ENCODE results near the gene BOD1L2.

BOD1L2 gene

GRCh38 chr18:57146956-57147636 lies at the start of gene BOD1L2:
Gene BOD1L2, plus strand, starts transcription at chr18:57147087. Its CDS starts 226 bp downstream, at chr18:57147313.
- no peak for DNase-seq (ENCODE audit: low spot score)

- DNase-seq (ENCODE audit: low spot score), result peak; percentile 45
These were observed 39.6 kb upstream of the BOD1L2 start for GRCh38 chr18:57107140-57107832.

GRCh38 chr18:57110290-57110689 lies 36.6 kb upstream of the BOD1L2 start:
- DNase-seq (ENCODE audit: low spot score), result peak; percentile 74

- DNase-seq (ENCODE audit: low spot score), result no peak
These were observed 33.0 kb upstream of the BOD1L2 start for GRCh38 chr18:57113799-57114420.

GRCh38 chr18:57116598-57117132 lies 30.2 kb upstream of the BOD1L2 start:
- DNase-seq (ENCODE audit: low spot score), result no peak

- no peak for DNase-seq (ENCODE audit: low spot score)
These were observed 25.3 kb upstream of the BOD1L2 start for GRCh38 chr18:57121542-57122112.

GRCh38 chr18:57122936-57123510 lies 23.9 kb upstream of the BOD1L2 start:
- no peak for DNase-seq (ENCODE audit: low spot score)

- no peak for DNase-seq (ENCODE audit: low spot score)
These were observed 21.3 kb upstream of the BOD1L2 start for GRCh38 chr18:57125627-57126026.

GRCh38 chr18:57128220-57128932 lies 18.5 kb upstream of the BOD1L2 start:
- DNase-seq (ENCODE audit: low spot score), result no peak

GRCh38 chr18:57131101-57131500 lies 15.8 kb upstream of the BOD1L2 start:
- DNase-seq (ENCODE audit: low spot score), result no peak

- DNase-seq (ENCODE audit: low spot score), result no peak
These were observed 15.1 kb upstream of the BOD1L2 start for GRCh38 chr18:57131782-57132181.

GRCh38 chr18:57134618-57135135 lies 12.2 kb upstream of the BOD1L2 start:
- no peak for DNase-seq (ENCODE audit: low spot score)

- no peak for DNase-seq (ENCODE audit: low spot score)
These were observed 11.2 kb upstream of the BOD1L2 start for GRCh38 chr18:57135699-57136098.

- no peak for DNase-seq (ENCODE audit: low spot score)
These were observed 9.0 kb upstream of the BOD1L2 start for GRCh38 chr18:57137847-57138246.

- DNase-seq (ENCODE audit: low spot score), result no peak
These were observed 5.4 kb upstream of the BOD1L2 start for GRCh38 chr18:57141208-57142129.

- no peak for DNase-seq (ENCODE audit: low spot score)
These were observed 4.6 kb upstream of the BOD1L2 start for GRCh38 chr18:57142324-57142723.

GRCh38 chr18:57143265-57143664 lies 3.6 kb upstream of the BOD1L2 start:
- no peak for DNase-seq (ENCODE audit: low spot score)

- no peak for DNase-seq (ENCODE audit: low spot score)
These were observed 1.4 kb downstream of the BOD1L2 start for GRCh38 chr18:57148263-57148662.

- no peak for DNase-seq (ENCODE audit: low spot score)
These were observed 2.2 kb downstream of the BOD1L2 start for GRCh38 chr18:57149051-57149450.

- no peak for DNase-seq (ENCODE audit: low spot score)
These were observed 2.6 kb downstream of the BOD1L2 start for GRCh38 chr18:57149531-57149930.
